Stimulated activated CD4-positive, alpha-beta T cell treated with anti-CD3 and anti-CD28 coated beads, Interleukin-4, amount 100 ng/mL, for 4 hours (primary cell): Measurements from ENCODE around the gene ATPAF1.

Experiments
- DNase-seq, 2 experiments: peaks; one replicate each; pipeline ENCODE4 v3.0.0-alpha.2; 2020

ATPAF1 gene

DNA sequence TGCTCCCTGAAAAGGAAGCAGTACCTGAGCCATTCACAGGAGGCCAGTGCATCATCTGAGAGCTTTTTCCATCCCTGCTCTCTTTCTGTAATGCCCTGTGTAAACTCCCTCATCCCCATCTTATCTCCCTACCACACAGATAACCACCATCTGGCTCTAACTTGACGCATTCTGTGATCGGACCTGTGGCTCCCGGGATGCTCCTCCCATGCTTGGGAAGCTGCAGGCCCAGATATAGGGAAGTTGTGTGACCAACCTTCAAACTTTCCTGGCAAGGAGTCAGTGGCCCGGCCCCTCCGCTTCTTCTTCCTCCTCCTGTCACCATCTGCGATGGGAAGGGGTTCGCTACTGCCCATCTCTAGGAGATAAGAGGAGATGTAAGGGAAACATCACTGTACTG is 85.2 kb downstream of the ATPAF1 start:
- DNase-seq = no peak
